ENCODE data around the gene FOXB2.

DNA sequence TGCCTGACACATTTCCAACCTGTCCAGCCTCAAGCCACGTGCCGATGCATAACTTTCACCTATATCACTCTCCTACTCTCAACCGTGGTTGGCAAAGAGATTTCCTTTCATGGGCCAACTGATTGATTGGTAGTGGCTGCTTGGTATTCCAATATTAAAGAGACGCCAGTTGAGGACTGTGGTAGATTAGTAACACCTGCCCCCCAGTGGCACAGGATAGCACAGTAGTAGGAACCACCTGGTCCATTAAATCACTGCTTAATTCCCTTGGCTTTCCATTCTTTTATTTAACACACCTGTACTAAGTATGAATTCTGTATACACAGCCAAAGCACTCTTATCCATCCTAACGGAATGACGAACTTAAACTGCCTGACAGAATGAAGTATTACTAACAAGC is 19.1 kb upstream of the FOXB2 start:
- TF ChIP-seq, protein P1, sequence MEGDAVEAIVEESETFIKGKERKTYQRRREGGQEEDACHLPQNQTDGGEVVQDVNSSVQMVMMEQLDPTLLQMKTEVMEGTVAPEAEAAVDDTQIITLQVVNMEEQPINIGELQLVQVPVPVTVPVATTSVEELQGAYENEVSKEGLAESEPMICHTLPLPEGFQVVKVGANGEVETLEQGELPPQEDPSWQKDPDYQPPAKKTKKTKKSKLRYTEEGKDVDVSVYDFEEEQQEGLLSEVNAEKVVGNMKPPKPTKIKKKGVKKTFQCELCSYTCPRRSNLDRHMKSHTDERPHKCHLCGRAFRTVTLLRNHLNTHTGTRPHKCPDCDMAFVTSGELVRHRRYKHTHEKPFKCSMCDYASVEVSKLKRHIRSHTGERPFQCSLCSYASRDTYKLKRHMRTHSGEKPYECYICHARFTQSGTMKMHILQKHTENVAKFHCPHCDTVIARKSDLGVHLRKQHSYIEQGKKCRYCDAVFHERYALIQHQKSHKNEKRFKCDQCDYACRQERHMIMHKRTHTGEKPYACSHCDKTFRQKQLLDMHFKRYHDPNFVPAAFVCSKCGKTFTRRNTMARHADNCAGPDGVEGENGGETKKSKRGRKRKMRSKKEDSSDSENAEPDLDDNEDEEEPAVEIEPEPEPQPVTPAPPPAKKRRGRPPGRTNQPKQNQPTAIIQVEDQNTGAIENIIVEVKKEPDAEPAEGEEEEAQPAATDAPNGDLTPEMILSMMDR (IDR thresholded peaks at IDR 0.05): no peak
- TF ChIP-seq POLR2A (IDR thresholded peaks at IDR 0.05): no peak

Measured in vagina (tissue), 2 donors.